OCI-LY7 (cell line): ENCODE measurements around the gene AGMO. TPM values are rescaled to one million over a fixed set of nuclear protein-coding genes. Genes with fewer than 3 reads are reported as not detected.

Experiments used
- BruUV-seq: library from RNA; stranded (reverse); fragments of 400-500 nt; replicated peaks from 2 replicates; lab custom pipeline; 2021; lab: Mats Ljungman, UMichigan
- CTCF ChIA-PET: fragments of 300-600 bp; sonication (Branson Sonifier 250); formaldehyde crosslinking; loops from one replicate; lab custom pipeline; 2022; ENCODE audit warnings: antibody characterized with exemption; ENCODE audit not compliant: unreplicated experiment; lab: Charles Lee
- POLR2A ChIA-PET: fragments of 300-600 bp; sonication (Branson Sonifier 250); formaldehyde crosslinking; loops from one replicate; lab custom pipeline; 2022; ENCODE audit warnings: antibody characterized with exemption; lab: Charles Lee
- DNase-seq: peaks from one replicate; pipeline ENCODE4 v3.0.0-alpha.2; 2015; ENCODE audit warnings: low spot score
- H2AFZ ChIP-seq: fragments of 200-600 bp; sonication (generic), shearing (Covaris generic); 2 replicates; pipeline ENCODE4 v1.6.1; 2014; ENCODE audit warnings: mild to moderate bottlenecking, antibody characterized with exemption, low read length, moderate library complexity
- H3K27ac ChIP-seq: fragments of 200-600 bp; sonication (generic); 2 replicates; pipeline ENCODE4 v1.5.1; 2014; ENCODE audit warnings: mixed run types, low read depth, mild to moderate bottlenecking, moderate library complexity, low read length, inconsistent platforms; ENCODE audit not compliant: poor library complexity, severe bottlenecking
- H3K36me3 ChIP-seq: fragments of 200-600 bp; sonication (generic); 2 replicates; pipeline ENCODE4 v1.6.1; 2014; ENCODE audit warnings: mild to moderate bottlenecking, antibody characterized with exemption, low read length, moderate library complexity, mixed read lengths; ENCODE audit not compliant: insufficient read depth
- H3K4me1 ChIP-seq: fragments of 200-600 bp; sonication (generic); 2 replicates; pipeline ENCODE4 v1.5.1; 2014; ENCODE audit warnings: mild to moderate bottlenecking, low read length; ENCODE audit not compliant: insufficient read depth, poor library complexity, severe bottlenecking
- H3K4me2 ChIP-seq: fragments of 200-600 bp; sonication (generic); 2 replicates; pipeline ENCODE4 v1.6.1; 2014; ENCODE audit warnings: mild to moderate bottlenecking, low read length
- H3K4me3 ChIP-seq: fragments of 200-600 bp; sonication (generic); 2 replicates; pipeline ENCODE4 v1.5.1; 2014; ENCODE audit warnings: mild to moderate bottlenecking, low read depth, low read length; ENCODE audit not compliant: poor library complexity, severe bottlenecking
- H3K79me2 ChIP-seq: fragments of 200-600 bp; sonication (generic); 2 replicates; pipeline ENCODE4 v1.6.1; 2016; ENCODE audit warnings: low read depth, mild to moderate bottlenecking, low read length, moderate library complexity, mixed read lengths; ENCODE audit not compliant: insufficient read depth
- H3K9me2 ChIP-seq: fragments of 200-600 bp; sonication (generic); 2 replicates; pipeline ENCODE4 v1.6.1; 2016; ENCODE audit warnings: mild to moderate bottlenecking, low read length, mixed read lengths; ENCODE audit not compliant: insufficient read depth
- H3K9me3 ChIP-seq: fragments of 200-600 bp; sonication (generic); 2 replicates; pipeline ENCODE4 v1.6.1; 2014; ENCODE audit warnings: mild to moderate bottlenecking, mixed run types, low read length, mixed read lengths
- H4K20me1 ChIP-seq: fragments of 200-600 bp; sonication (generic); 2 replicates; pipeline ENCODE4 v1.6.1; 2014; ENCODE audit warnings: mild to moderate bottlenecking, antibody characterized with exemption, low read length, moderate library complexity, mixed read lengths; ENCODE audit not compliant: insufficient read depth
- EZH2phosphoT487 ChIP-seq: fragments of 200-600 bp; sonication (generic); IDR thresholded peaks from 2 replicates; pipeline ENCODE4 v1.6.1; 2018; ENCODE audit warnings: low read depth, borderline replicate concordance, mild to moderate bottlenecking, mixed run types, antibody characterized with exemption, low read length, moderate library complexity, mixed read lengths
- intact Hi-C: fragments of 100-400 bp; cut with micrococcal nuclease; formaldehyde crosslinking; loops from one replicate; pipeline ENCODE4 v1.10.0; 2022; ENCODE audit not compliant: unreplicated experiment
- total RNA-seq, 2 experiments: library from RNA; depleted of rRNA in 1 of 2; stranded (reverse); fragments of >200 nt in 1 of 2; shearing (Covaris generic) in 1 of 2; gene quantifications; 2 replicates each; pipeline ENCODE4 v1.2.3, GENCODE V29; 2014 to 2022
- TF ChIP-seq, protein P1 (sequence below): fragments of 200-600 bp; sonication (generic); conservative IDR thresholded peaks from 2 replicates; pipeline ENCODE4 v1.5.1; 2014; ENCODE audit warnings: mild to moderate bottlenecking, antibody characterized with exemption, low read length, moderate library complexity, mixed read lengths

Gene AGMO
- total RNA-seq, 2 experiments from 2014 or later: not detected

- Histone ChIP-seq H3K4me3 (no peak overlapping the region), H3K36me3 (no peaks in the 10 kb centered on the region), H3K27ac (no peak overlapping the region), H3K9me2 (no peaks in the 10 kb centered on the region; the same call in 1 of the 2 replicates), H3K4me1 (no peaks in the 10 kb centered on the region), H3K4me2 (no peak overlapping the region), H2AFZ (no peak overlapping the region), H3K9me3 (no peaks in the 10 kb centered on the region), H3K79me2 (no peaks in the 10 kb centered on the region), H4K20me1 (no peaks in the 10 kb centered on the region; the same call in 1 of the 2 replicates)
- TF ChIP-seq, protein P1, sequence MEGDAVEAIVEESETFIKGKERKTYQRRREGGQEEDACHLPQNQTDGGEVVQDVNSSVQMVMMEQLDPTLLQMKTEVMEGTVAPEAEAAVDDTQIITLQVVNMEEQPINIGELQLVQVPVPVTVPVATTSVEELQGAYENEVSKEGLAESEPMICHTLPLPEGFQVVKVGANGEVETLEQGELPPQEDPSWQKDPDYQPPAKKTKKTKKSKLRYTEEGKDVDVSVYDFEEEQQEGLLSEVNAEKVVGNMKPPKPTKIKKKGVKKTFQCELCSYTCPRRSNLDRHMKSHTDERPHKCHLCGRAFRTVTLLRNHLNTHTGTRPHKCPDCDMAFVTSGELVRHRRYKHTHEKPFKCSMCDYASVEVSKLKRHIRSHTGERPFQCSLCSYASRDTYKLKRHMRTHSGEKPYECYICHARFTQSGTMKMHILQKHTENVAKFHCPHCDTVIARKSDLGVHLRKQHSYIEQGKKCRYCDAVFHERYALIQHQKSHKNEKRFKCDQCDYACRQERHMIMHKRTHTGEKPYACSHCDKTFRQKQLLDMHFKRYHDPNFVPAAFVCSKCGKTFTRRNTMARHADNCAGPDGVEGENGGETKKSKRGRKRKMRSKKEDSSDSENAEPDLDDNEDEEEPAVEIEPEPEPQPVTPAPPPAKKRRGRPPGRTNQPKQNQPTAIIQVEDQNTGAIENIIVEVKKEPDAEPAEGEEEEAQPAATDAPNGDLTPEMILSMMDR: no peak
- no peak for TF ChIP-seq EZH2phosphoT487
- CTCF ChIA-PET: no interaction called here
- POLR2A ChIA-PET: interaction anchor here (0.6 kb wide), 1 partner anchor 674 kb away, joined by 3 read pairs; no protein-coding TSS in a partner anchor
- intact Hi-C loops: no loop called here
- DNase-seq: no peak
- BruUV-seq: no TSS peak
These were observed 85.8 kb downstream of the AGMO start for GRCh38 chr7:15475808-15476530.

DNA sequence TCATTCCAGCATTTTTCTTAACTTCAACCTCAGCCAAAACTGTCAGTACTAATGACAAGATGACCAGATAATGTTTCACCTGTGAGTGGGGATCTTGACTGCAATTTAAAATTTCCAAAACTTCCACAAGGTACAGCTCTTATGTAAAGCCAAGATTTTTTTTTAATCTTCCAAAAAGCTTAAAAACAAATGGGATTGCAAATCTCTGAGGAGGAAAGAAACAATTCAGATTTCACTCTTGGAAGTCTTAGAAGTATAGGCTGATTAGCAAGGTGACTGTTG lies 90.2 kb downstream of the AGMO start:
- Histone ChIP-seq H3K27ac (no peak overlapping the region), H2AFZ (no peak overlapping the region), H3K4me2 (no peak overlapping the region), H3K79me2 (no peaks in the 10 kb centered on the region), H3K9me2 (no peaks in the 10 kb centered on the region), H4K20me1 (no peaks in the 10 kb centered on the region), H3K4me3 (no peak overlapping the region), H3K36me3 (no peaks in the 10 kb centered on the region), H3K4me1 (no peaks in the 10 kb centered on the region), H3K9me3 (no peaks in the 10 kb centered on the region)
- TF ChIP-seq EZH2phosphoT487: no peak
- TF ChIP-seq, protein P1: no peak
- BruUV-seq: no TSS peak
- DNase-seq: no peak
- intact Hi-C loops: no loop called here
- ChIA-PET CTCF (no interaction called here), POLR2A (no interaction called here)
